Panc1 (cell line): ENCODE results near the gene TK2. TPM values are rescaled to one million over a fixed set of nuclear protein-coding genes. Genes with fewer than 3 reads are reported as not detected.

Source experiments
- ATAC-seq: fragments of 200-7000 bp; cut with Tn5 transposase; 2 replicates; pipeline ENCODE4 v1.9.1; 2020; ENCODE audit warnings: mild to moderate bottlenecking, moderate library complexity
- BruUV-seq: library from RNA; stranded (reverse); fragments of 400-500 nt; replicated peaks from 2 replicates; lab custom pipeline; 2021; lab: Mats Ljungman, UMichigan
- CTCF ChIA-PET: fragments of 300-600 bp; sonication (Branson Sonifier 250); formaldehyde crosslinking; loops from one replicate; lab custom pipeline; 2022; ENCODE audit warnings: antibody characterized with exemption; lab: Charles Lee
- POLR2A ChIA-PET: fragments of 300-600 bp; sonication (Branson Sonifier 250); formaldehyde crosslinking; loops from one replicate; lab custom pipeline; 2022; ENCODE audit warnings: antibody characterized with exemption; lab: Charles Lee
- DNase-seq: peaks from one replicate; pipeline ENCODE4 v3.0.0-alpha.2; 2010; ENCODE audit warnings: low read depth, low spot score
- H3K27ac ChIP-seq: 2 replicates; pipeline ENCODE4 v1.5.1; 2011; ENCODE audit warnings: mild to moderate bottlenecking, low read length, inconsistent platforms
- H3K27me3 ChIP-seq: fragments of 200-500 bp; sonication (Bioruptor generic); 2 replicates; pipeline ENCODE4 v1.6.0; 2014; ENCODE audit warnings: low read length, inconsistent platforms; ENCODE audit not compliant: control insufficient read depth, insufficient read depth
- H3K36me3 ChIP-seq: fragments of 200-500 bp; sonication (Bioruptor generic); 2 replicates; pipeline ENCODE4 v1.5.1; 2014; ENCODE audit warnings: inconsistent platforms, mild to moderate bottlenecking, low read length, moderate library complexity; ENCODE audit not compliant: control insufficient read depth, insufficient read depth
- H3K4me1 ChIP-seq: 2 replicates; pipeline ENCODE4 v1.5.1; 2011; ENCODE audit warnings: inconsistent platforms, mild to moderate bottlenecking, low read length, moderate library complexity; ENCODE audit not compliant: control insufficient read depth, insufficient read depth
- H3K4me3 ChIP-seq, 2 experiments: 2 replicates each; pipeline ENCODE4 v1.5.1; 2011 to 2012; ENCODE audit warnings: low read depth in 2 of 2, low read length in 2 of 2, mild to moderate bottlenecking in 2 of 2, inconsistent platforms in 1 of 2, moderate library complexity in 1 of 2
- H3K9me3 ChIP-seq: fragments of 200-500 bp; sonication (Bioruptor generic); 2 replicates; pipeline ENCODE4 v1.5.1; 2014; ENCODE audit warnings: low read depth, mild to moderate bottlenecking, inconsistent platforms, low read length, moderate library complexity; ENCODE audit not compliant: control insufficient read depth, insufficient read depth
- CTCF ChIP-seq: fragments of 450-650 bp; IDR thresholded peaks from 2 replicates; pipeline ENCODE4 v1.5.1; 2017; ENCODE audit warnings: mild to moderate bottlenecking
- POLR2AphosphoS5 ChIP-seq: IDR thresholded peaks from 2 replicates; pipeline ENCODE4 v1.6.1; 2012; ENCODE audit warnings: mild to moderate bottlenecking, low read depth, low read length, moderate library complexity
- SIN3A ChIP-seq: IDR thresholded peaks from 2 replicates; pipeline ENCODE4 v1.6.1; 2012; ENCODE audit warnings: low read depth, mild to moderate bottlenecking, low read length, moderate library complexity, borderline replicate concordance; ENCODE audit not compliant: insufficient read depth
- TCF7L2 ChIP-seq: IDR thresholded peaks from 2 replicates; pipeline ENCODE4 v1.6.1; 2011; ENCODE audit warnings: mild to moderate bottlenecking, low read depth, low read length, inconsistent platforms
- in situ Hi-C: cut with HindIII; loops from 2 replicates; pipeline ENCODE4 v1.10.0; 2016; ENCODE audit warnings: low sequenced_read_pairs, low pct_unique_long_range_greater_than_20kb
- intact Hi-C: fragments of 100-400 bp; cut with micrococcal nuclease; formaldehyde crosslinking; loops from one replicate; pipeline ENCODE4 v1.10.0; 2022; ENCODE audit not compliant: unreplicated experiment
- total RNA-seq: library from RNA; stranded (reverse); gene quantifications from one replicate; pipeline ENCODE4 v1.2.1, GENCODE V29; 2021; ENCODE audit not compliant: unreplicated experiment
- TF ChIP-seq, protein P1 (sequence below), 2 experiments: IDR thresholded peaks; 2 replicates each; pipeline ENCODE4 v1.6.1; 2011 to 2012; ENCODE audit warnings: low read depth in 2 of 2, control low read depth in 1 of 2, low read length in 1 of 2, mild to moderate bottlenecking in 1 of 2, moderate library complexity in 1 of 2; ENCODE audit not compliant: insufficient read depth in 1 of 2

Gene TK2
- total RNA-seq, 1 experiment from 2014 or later: 17.1 TPM

DNA sequence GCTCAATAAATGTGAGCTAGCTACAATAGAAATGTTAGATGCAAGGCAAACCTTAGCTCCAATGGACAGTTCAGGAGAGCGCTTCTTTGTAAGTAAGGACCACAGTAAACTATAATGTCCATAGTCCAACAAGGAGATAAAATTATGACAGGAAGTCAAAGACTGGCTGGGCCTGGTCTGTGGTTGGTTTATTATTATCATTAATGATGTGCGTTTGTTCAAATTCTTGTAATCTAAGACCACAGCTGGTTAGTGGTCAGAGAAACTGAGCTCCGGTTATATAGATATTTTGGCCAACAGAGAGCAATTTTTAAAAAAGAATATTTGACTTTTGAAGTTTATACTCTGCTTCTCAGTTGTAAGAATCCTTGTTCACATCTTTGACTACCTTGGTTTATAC lies 24.6 kb upstream of the TK2 start:
- CTCF ChIA-PET: no interaction called here
- H3K4me1 ChIP-seq: no peaks in the 10 kb centered on the region; the same call in 1 of the 2 replicates
- no peak for ATAC-seq

GRCh38 chr16:66574081-66574480 lies 24.2 kb upstream of the TK2 start:
- ChIA-PET POLR2A (no interaction called here), CTCF (no interaction called here)
- ATAC-seq (no peak), DNase-seq (no peak)
- H3K36me3 ChIP-seq: no peaks in the 10 kb centered on the region
- no TSS peak for BruUV-seq
- no peaks in the 10 kb centered on the region; the same call in 1 of the 2 replicates for H3K4me1 ChIP-seq
- H3K27me3 ChIP-seq: no peaks in the 10 kb centered on the region
- intact Hi-C loops (no loop called here), in situ Hi-C loops (no loop called here)
- no peak overlapping the region for H3K27ac ChIP-seq
- no peak overlapping the region for H3K4me3 ChIP-seq
- no peak for TF ChIP-seq SIN3A
- no peak for TF ChIP-seq TCF7L2
- no peak for TF ChIP-seq POLR2AphosphoS5
- no peak for TF ChIP-seq CTCF
- TF ChIP-seq, protein P1, sequence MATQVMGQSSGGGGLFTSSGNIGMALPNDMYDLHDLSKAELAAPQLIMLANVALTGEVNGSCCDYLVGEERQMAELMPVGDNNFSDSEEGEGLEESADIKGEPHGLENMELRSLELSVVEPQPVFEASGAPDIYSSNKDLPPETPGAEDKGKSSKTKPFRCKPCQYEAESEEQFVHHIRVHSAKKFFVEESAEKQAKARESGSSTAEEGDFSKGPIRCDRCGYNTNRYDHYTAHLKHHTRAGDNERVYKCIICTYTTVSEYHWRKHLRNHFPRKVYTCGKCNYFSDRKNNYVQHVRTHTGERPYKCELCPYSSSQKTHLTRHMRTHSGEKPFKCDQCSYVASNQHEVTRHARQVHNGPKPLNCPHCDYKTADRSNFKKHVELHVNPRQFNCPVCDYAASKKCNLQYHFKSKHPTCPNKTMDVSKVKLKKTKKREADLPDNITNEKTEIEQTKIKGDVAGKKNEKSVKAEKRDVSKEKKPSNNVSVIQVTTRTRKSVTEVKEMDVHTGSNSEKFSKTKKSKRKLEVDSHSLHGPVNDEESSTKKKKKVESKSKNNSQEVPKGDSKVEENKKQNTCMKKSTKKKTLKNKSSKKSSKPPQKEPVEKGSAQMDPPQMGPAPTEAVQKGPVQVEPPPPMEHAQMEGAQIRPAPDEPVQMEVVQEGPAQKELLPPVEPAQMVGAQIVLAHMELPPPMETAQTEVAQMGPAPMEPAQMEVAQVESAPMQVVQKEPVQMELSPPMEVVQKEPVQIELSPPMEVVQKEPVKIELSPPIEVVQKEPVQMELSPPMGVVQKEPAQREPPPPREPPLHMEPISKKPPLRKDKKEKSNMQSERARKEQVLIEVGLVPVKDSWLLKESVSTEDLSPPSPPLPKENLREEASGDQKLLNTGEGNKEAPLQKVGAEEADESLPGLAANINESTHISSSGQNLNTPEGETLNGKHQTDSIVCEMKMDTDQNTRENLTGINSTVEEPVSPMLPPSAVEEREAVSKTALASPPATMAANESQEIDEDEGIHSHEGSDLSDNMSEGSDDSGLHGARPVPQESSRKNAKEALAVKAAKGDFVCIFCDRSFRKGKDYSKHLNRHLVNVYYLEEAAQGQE (IDR thresholded peaks at IDR 0.05; ENCODE audit: insufficient read depth in 1 of 2, low read depth in 2 of 2, low read length in 1 of 2): no peak
- no peaks in the 10 kb centered on the region for H3K9me3 ChIP-seq

More for the DNA sequence above, 24.6 kb upstream of the TK2 start:
- TF ChIP-seq SIN3A (no peak), TCF7L2 (no peak), POLR2AphosphoS5 (no peak), CTCF (no peak)
- TF ChIP-seq, protein P1 (IDR thresholded peaks at IDR 0.05; ENCODE audit: insufficient read depth in 1 of 2, low read depth in 2 of 2, low read length in 1 of 2): no peak
- POLR2A ChIA-PET: no interaction called here
- intact Hi-C loops (no loop called here), in situ Hi-C loops (no loop called here)
- Histone ChIP-seq H3K36me3 (no peaks in the 10 kb centered on the region), H3K4me3 (no peak overlapping the region), H3K9me3 (no peaks in the 10 kb centered on the region), H3K27ac (no peak overlapping the region), H3K27me3 (no peaks in the 10 kb centered on the region)
- DNase-seq: no peak
- BruUV-seq: no TSS peak
